ENCODE data around the gene KCNQ4.
A peak's percentile ranks its signal among the peaks of the same experiment; 100 is the strongest.

KCNQ4 gene

GRCh38 chr1:40783001-40783905, at the start of gene KCNQ4:
Gene KCNQ4 (plus strand): TSS chr1:40783787. CDS start chr1:40784094, 307 bp downstream.
- ChIA-PET CTCF (interaction anchor here (1.5 kb wide), 1 partner anchor 10 kb away, joined by 17 read pairs; no protein-coding TSS in a partner anchor), POLR2A (interaction anchor here (0.6 to 1.2 kb wide), 3 partner anchors 10 to 92 kb away, joined by 3 read pairs; partner anchors contain the start of gene NFYC)
- peak; percentile 67 for DNase-seq (ENCODE audit: extremely low spot score)
- no peak for TF ChIP-seq ARNT (IDR thresholded peaks at IDR 0.05)
- peak; percentile 71 for TF ChIP-seq L3MBTL2 (conservative IDR thresholded peaks at IDR 0.05)

- ChIA-PET CTCF (interaction anchor here (1.2 kb wide), 1 partner anchor 12 kb away, joined by 4 read pairs; no protein-coding TSS in a partner anchor), POLR2A (interaction anchor here (0.6 to 0.7 kb wide), 2 partner anchors 44 to 1701 kb away, joined by 3 read pairs; no protein-coding TSS in a partner anchor)
- no peak for DNase-seq (ENCODE audit: extremely low spot score)
- TF ChIP-seq FOXM1 (IDR thresholded peaks at IDR 0.05; ENCODE audit: borderline replicate concordance) (no peak), ELF4 (IDR thresholded peaks at IDR 0.05) (no peak), BHLHE40 (IDR thresholded peaks at IDR 0.05; ENCODE audit: borderline replicate concordance) (no peak), HDGF (IDR thresholded peaks at IDR 0.05; ENCODE audit: borderline replicate concordance) (no peak)
These were observed 48.5 kb upstream of the KCNQ4 start for GRCh38 chr1:40734882-40735628.

GRCh38 chr1:40736085-40736531, 47.5 kb upstream of the KCNQ4 start:
- CTCF ChIA-PET = no interaction called here
- POLR2A ChIA-PET = interaction anchor here (0.9 kb wide), 1 partner anchor 45 kb away, joined by 3 read pairs; the partner anchor contains the start of gene NFYC
- no peak for DNase-seq (ENCODE audit: extremely low spot score)
- TF ChIP-seq HDGF (IDR thresholded peaks at IDR 0.05; ENCODE audit: borderline replicate concordance) (no peak), LEF1 (IDR thresholded peaks at IDR 0.05; ENCODE audit: borderline replicate concordance) (no peak), ELF4 (IDR thresholded peaks at IDR 0.05) (no peak), FOXM1 (IDR thresholded peaks at IDR 0.05; ENCODE audit: borderline replicate concordance) (no peak), CTBP1 (IDR thresholded peaks at IDR 0.05; ENCODE audit: borderline replicate concordance) (no peak), L3MBTL2 (conservative IDR thresholded peaks at IDR 0.05) (no peak), ZNF384 (IDR thresholded peaks at IDR 0.05) (no peak), BHLHE40 (IDR thresholded peaks at IDR 0.05; ENCODE audit: borderline replicate concordance) (no peak), SP1 (IDR thresholded peaks at IDR 0.05) (no peak), SUZ12 (IDR thresholded peaks at IDR 0.05) (no peak)

- DNase-seq (ENCODE audit: extremely low spot score) = no peak
- no peak for TF ChIP-seq HDGF (IDR thresholded peaks at IDR 0.05; ENCODE audit: borderline replicate concordance)
- TF ChIP-seq L3MBTL2 (conservative IDR thresholded peaks at IDR 0.05) = no peak
- no peak for TF ChIP-seq ZNF384 (IDR thresholded peaks at IDR 0.05)
- TF ChIP-seq NFRKB (IDR thresholded peaks at IDR 0.05) = no peak
- TF ChIP-seq FOXM1 (IDR thresholded peaks at IDR 0.05; ENCODE audit: borderline replicate concordance) = no peak
- no peak for TF ChIP-seq FOXK2 (IDR thresholded peaks at IDR 0.05)
- TF ChIP-seq ELF4 (IDR thresholded peaks at IDR 0.05) = no peak
- TF ChIP-seq PKNOX1 (IDR thresholded peaks at IDR 0.05) = no peak
- no peak for TF ChIP-seq SP1 (IDR thresholded peaks at IDR 0.05)
- TF ChIP-seq CTBP1 (IDR thresholded peaks at IDR 0.05; ENCODE audit: borderline replicate concordance) = no peak
- no peak for TF ChIP-seq FOXA1 (IDR thresholded peaks at IDR 0.05)
- no peak for TF ChIP-seq LEF1 (IDR thresholded peaks at IDR 0.05; ENCODE audit: borderline replicate concordance)
- POLR2A ChIA-PET = interaction anchor here (1.1 kb wide), 2 partner anchors 16 to 47 kb away, joined by 3 read pairs; partner anchors contain the start of gene NFYC
- CTCF ChIA-PET = interaction anchor here (0.7 kb wide), 1 partner anchor 33 kb away, joined by 3 read pairs; no protein-coding TSS in a partner anchor
These were observed 44.8 kb upstream of the KCNQ4 start for GRCh38 chr1:40738831-40739230.

- ChIA-PET CTCF (interaction anchor here (0.7 kb wide), 1 partner anchor 33 kb away, joined by 3 read pairs; no protein-coding TSS in a partner anchor), POLR2A (interaction anchor here (1.1 kb wide), 1 partner anchor 48 kb away, joined by 3 read pairs; the partner anchor contains the start of gene NFYC)
- TF ChIP-seq ARNT (IDR thresholded peaks at IDR 0.05) = no peak
- no peak for TF ChIP-seq PKNOX1 (IDR thresholded peaks at IDR 0.05)
- no peak for TF ChIP-seq SUZ12 (IDR thresholded peaks at IDR 0.05)
- no peak for TF ChIP-seq ELF4 (IDR thresholded peaks at IDR 0.05)
- no peak for TF ChIP-seq TARDBP (IDR thresholded peaks at IDR 0.05)
- TF ChIP-seq SP1 (IDR thresholded peaks at IDR 0.05) = no peak
- TF ChIP-seq CTBP1 (IDR thresholded peaks at IDR 0.05; ENCODE audit: borderline replicate concordance) = no peak
- TF ChIP-seq L3MBTL2 (conservative IDR thresholded peaks at IDR 0.05) = no peak
- no peak for TF ChIP-seq BHLHE40 (IDR thresholded peaks at IDR 0.05; ENCODE audit: borderline replicate concordance)
- TF ChIP-seq FOXA1 (IDR thresholded peaks at IDR 0.05) = no peak
- TF ChIP-seq NFRKB (IDR thresholded peaks at IDR 0.05) = no peak
- DNase-seq (ENCODE audit: extremely low spot score) = no peak
These were observed 44.1 kb upstream of the KCNQ4 start for GRCh38 chr1:40739455-40740008.

Measured in HEK293T (cell line).